K562 (cell line): ENCODE results near the gene TVP23A. TPM values are rescaled to one million over a fixed set of nuclear protein-coding genes. Genes with fewer than 3 reads are reported as not detected.

Experiments
- ATAC-seq: fragments of 200-7000 bp; cut with Tn5 transposase; 3 replicates; pipeline ENCODE4 v1.9.1; 2020; ENCODE audit warnings: moderate library complexity
- BruUV-seq: library from RNA; stranded (reverse); fragments of 400-500 nt; replicated peaks from 2 replicates; lab custom pipeline; 2021; lab: Mats Ljungman, UMichigan
- CTCF ChIA-PET: fragments of 300-600 bp; formaldehyde crosslinking; extraction: SDS; loops from one replicate; lab custom pipeline; 2021; ENCODE audit warnings: low intra/inter-chr PET ratio; lab: Yijun Ruan, JAX
- POLR2A ChIA-PET: fragments of 300-600, 350-650 bp; sonication (Branson Sonifier 250); formaldehyde crosslinking; extraction: SDS; loops from one replicate; lab custom pipeline; 2021; ENCODE audit warnings: antibody characterized with exemption, inconsistent platforms; lab: Yijun Ruan, JAX
- DNase-seq, 4 experiments: peaks; one replicate each; pipeline versions ENCODE4 v3.0.0 to v3.0.0-alpha.2; 2011 to 2018; ENCODE audit warnings: low spot score in 3 of 4, mixed read lengths in 3 of 4; ENCODE audit errors: extremely low read depth in 1 of 4
- FAIRE-seq: peaks from 2 replicates; lab custom pipeline; 2011; peaks lifted over from hg19 to GRCh38; lab: Jason Lieb, UNC
- H2AFZ ChIP-seq: 2 replicates; pipeline ENCODE4 v1.6.0; 2011; ENCODE audit warnings: low read depth, low read length, control low read depth, inconsistent platforms
- H3K27ac ChIP-seq: fragments of 200-600 bp; 3 replicates; pipeline ENCODE4 v1.8.0; 2011; ENCODE audit warnings: low read depth, mild to moderate bottlenecking, control low read depth, inconsistent platforms, low read length, moderate library complexity, mixed read lengths; ENCODE audit errors: extremely low read depth
- H3K27me3 ChIP-seq, 2 experiments: fragments of 300-600 bp in 1 of 2; 2 replicates in 1 of 2; 3 replicates in 1 of 2; pipeline versions ENCODE4 v1.6.0 to v1.8.0; 2011; ENCODE audit warnings: inconsistent platforms in 2 of 2, low read length in 2 of 2, mild to moderate bottlenecking in 1 of 2, mixed read lengths in 1 of 2, moderate library complexity in 1 of 2; ENCODE audit not compliant: control insufficient read depth in 2 of 2, insufficient read depth in 2 of 2
- H3K36me3 ChIP-seq: fragments of 300-600 bp; 3 replicates; pipeline ENCODE4 v1.8.0; 2011; ENCODE audit warnings: mild to moderate bottlenecking, low read length, inconsistent platforms; ENCODE audit not compliant: control insufficient read depth, insufficient read depth
- H3K4me1 ChIP-seq, 2 experiments: fragments of 200-600 bp in 1 of 2; replicated peaks in 1 of 2; 2 replicates in 1 of 2; 3 replicates in 1 of 2; pipeline versions ENCODE4 v1.5.1 to v1.8.0; 2011; ENCODE audit warnings: inconsistent platforms in 2 of 2, low read length in 2 of 2, mild to moderate bottlenecking in 1 of 2, mixed read lengths in 1 of 2, moderate library complexity in 1 of 2; ENCODE audit not compliant: control insufficient read depth in 2 of 2, insufficient read depth in 2 of 2
- H3K4me2 ChIP-seq: 2 replicates; pipeline ENCODE4 v1.6.1; 2011; ENCODE audit warnings: low read length, control low read depth, inconsistent platforms, mixed read lengths; ENCODE audit not compliant: insufficient read depth
- H3K4me3 ChIP-seq: fragments of 200-600 bp; sonication (generic), shearing (Covaris generic); 2 replicates; pipeline ENCODE4 v1.5.1; 2016; ENCODE audit warnings: control low read depth, inconsistent platforms
- H3K79me2 ChIP-seq: fragments of 200-600 bp; 3 replicates; pipeline ENCODE4 v1.8.0; 2011; ENCODE audit warnings: low read length, inconsistent platforms; ENCODE audit not compliant: control insufficient read depth, insufficient read depth
- H3K9ac ChIP-seq, 2 experiments: 2 replicates each; pipeline versions ENCODE4 v1.6.0 to v1.6.1; 2011; ENCODE audit warnings: low read depth in 2 of 2, low read length in 2 of 2, control low read depth in 1 of 2, inconsistent platforms in 1 of 2, mild to moderate bottlenecking in 1 of 2, mixed read lengths in 1 of 2; ENCODE audit not compliant: insufficient read depth in 1 of 2
- H3K9me1 ChIP-seq: one replicate; pipeline ENCODE4 v1.6.0; 2011; ENCODE audit warnings: inconsistent platforms, mild to moderate bottlenecking, low read length, moderate library complexity; ENCODE audit not compliant: control insufficient read depth, insufficient read depth
- H3K9me3 ChIP-seq: replicated peaks from 2 replicates; pipeline ENCODE4 v1.5.1; 2011; ENCODE audit warnings: low read depth, low read length, inconsistent platforms; ENCODE audit not compliant: control insufficient read depth, insufficient read depth
- H4K20me1 ChIP-seq: replicated peaks from 2 replicates; pipeline ENCODE4 v1.6.1; 2011; ENCODE audit warnings: low read length, inconsistent platforms, mixed read lengths; ENCODE audit not compliant: control insufficient read depth, insufficient read depth
- ASH1L ChIP-seq: fragments of 450-650 bp; IDR thresholded peaks from 2 replicates; pipeline ENCODE4 v1.6.1; 2018; ENCODE audit warnings: borderline replicate concordance, mild to moderate bottlenecking, low read depth; ENCODE audit not compliant: partially characterized antibody
- ETV6 ChIP-seq, 3 experiments: fragments of 150-350 bp in 1 of 3; sonication (generic) in 1 of 3; formaldehyde crosslinking in 1 of 3; IDR thresholded peaks; 2 replicates each; pipeline versions ENCODE4 v1.6.1 to v1.8.0; 2014 to 2022; ENCODE audit warnings: borderline replicate concordance in 2 of 3, low read depth in 2 of 3, antibody characterized with exemption in 1 of 3, low read length in 1 of 3, mild to moderate bottlenecking in 1 of 3, missing genetic modification reagents in 1 of 3
- FOXK1 ChIP-seq: sonication (generic); formaldehyde crosslinking; IDR thresholded peaks from 2 replicates; pipeline ENCODE4 v1.8.0; 2022; ENCODE audit warnings: missing genetic modification reagents, mild to moderate bottlenecking, borderline replicate concordance
- HDGF ChIP-seq: fragments of 450-650 bp; IDR thresholded peaks from 2 replicates; pipeline ENCODE4 v1.6.1; 2016
- HEY1 ChIP-seq: fragments of 250-450 bp; sonication (Bioruptor Pico); IDR thresholded peaks from 2 replicates; pipeline ENCODE4 v1.5.0; 2020; ENCODE audit warnings: mild to moderate bottlenecking, moderate library complexity, borderline replicate concordance
- NCOA4 ChIP-seq: fragments of 450-650 bp; IDR thresholded peaks from 2 replicates; pipeline ENCODE4 v1.6.1; 2018; ENCODE audit warnings: mild to moderate bottlenecking; ENCODE audit not compliant: partially characterized antibody
- NCOR1 ChIP-seq: fragments of 450-650 bp; IDR thresholded peaks from 2 replicates; pipeline ENCODE4 v1.6.1; 2016; ENCODE audit warnings: mild to moderate bottlenecking, moderate library complexity
- SMARCA5 ChIP-seq: fragments of 450-650 bp; IDR thresholded peaks from 2 replicates; pipeline ENCODE4 v1.6.1; 2016
- SRSF1 ChIP-seq: fragments of 200-400 bp; formaldehyde crosslinking; IDR thresholded peaks from 2 replicates; pipeline ENCODE4 v1.6.1; 2017; ENCODE audit warnings: mild to moderate bottlenecking, low read depth, low read length, moderate library complexity
- ZC3H8 ChIP-seq: fragments of 450-650 bp; IDR thresholded peaks from 2 replicates; pipeline ENCODE4 v1.6.1; 2017
- ZNF133 ChIP-seq: fragments of 250-450 bp; sonication (Bioruptor Pico); IDR thresholded peaks from 2 replicates; pipeline ENCODE4 v1.4.0; 2020; ENCODE audit warnings: mild to moderate bottlenecking
- ZZZ3 ChIP-seq: fragments of 450-650 bp; IDR thresholded peaks from 2 replicates; pipeline ENCODE4 v1.6.1; 2016; ENCODE audit warnings: antibody characterized with exemption, mild to moderate bottlenecking, moderate library complexity
- WGBS: fragments of 100-300 bp; shearing (Covaris generic); methylation state at CpG from one replicate; pipeline ENCODE4 v1.1.6; 2016; ENCODE audit warnings: low coverage, mixed read lengths; ENCODE audit not compliant: insufficient coverage; ENCODE audit errors: missing lambda C conversion rate; 5-methylcytosine and 5-hydroxymethylcytosine counted together
- in situ Hi-C: fragments of 300-500 bp; cut with MboI; formaldehyde crosslinking; loops from 4 replicates; pipeline ENCODE4 v1.15.0; 2018; ENCODE audit warnings: inconsistent platforms, mixed read lengths
- intact Hi-C: fragments of 100-400 bp; cut with micrococcal nuclease; formaldehyde crosslinking; loops from 2 replicates; pipeline ENCODE4 v1.14.2; 2022
- polyA plus RNA-seq, 8 experiments: library from polyadenylated mRNA; depleted of rRNA in 4 of 8; stranded (reverse) in 5 of 8; unstranded in 3 of 8; fragments of >200 nt; fragmentation: Nextera tagmentation in 2 of 8; fragmentation: Illumina TruSeq in 1 of 8; extraction: Ambion mirVana in 2 of 8; extraction: Trizol in 1 of 8; gene quantifications; 2 replicates each; pipeline versions ENCODE4 v1.2.1 to v1.2.3, GENCODE V29; 2011 to 2014; ENCODE audit warnings: inconsistent platforms in 1 of 8, missing spikeins in 1 of 8
- total RNA-seq, 7 experiments: library from RNA; depleted of rRNA in 6 of 7; stranded (reverse); fragments of >200 nt in 6 of 7; fragmentation: Illumina TruSeq in 2 of 7; extraction: Trizol in 2 of 7; gene quantifications; 2 replicates each; pipeline versions ENCODE4 v1.2.1 to v1.2.3, GENCODE V29; 2011 to 2021; ENCODE audit warnings: low replicate concordance in 1 of 7
- TF ChIP-seq, protein P1 (sequence below): fragments of 250-450 bp; sonication (Bioruptor Pico); IDR thresholded peaks from 2 replicates; pipeline ENCODE4 v1.8.0; 2021; ENCODE audit warnings: moderate library complexity, mild to moderate bottlenecking, inconsistent platforms
- TF ChIP-seq, protein P2 (sequence below): fragments of 450-650 bp; formaldehyde crosslinking; IDR thresholded peaks from 2 replicates; pipeline ENCODE4 v1.4.0; 2022; ENCODE audit warnings: missing genetic modification characterization
- TF ChIP-seq, protein P3 (sequence below): fragments of 250-450 bp; sonication (Bioruptor Pico); IDR thresholded peaks from 2 replicates; pipeline ENCODE4 v1.5.0; 2021; ENCODE audit warnings: mild to moderate bottlenecking, borderline replicate concordance

TVP23A gene
- total and polyA plus RNA-seq, 9 of the 15 experiments (the other 6 are each of a cell fraction or from before 2014, with no cell fraction given) = 0.04 to 0.77 (median 0.10) TPM; not detected in 3

DNA sequence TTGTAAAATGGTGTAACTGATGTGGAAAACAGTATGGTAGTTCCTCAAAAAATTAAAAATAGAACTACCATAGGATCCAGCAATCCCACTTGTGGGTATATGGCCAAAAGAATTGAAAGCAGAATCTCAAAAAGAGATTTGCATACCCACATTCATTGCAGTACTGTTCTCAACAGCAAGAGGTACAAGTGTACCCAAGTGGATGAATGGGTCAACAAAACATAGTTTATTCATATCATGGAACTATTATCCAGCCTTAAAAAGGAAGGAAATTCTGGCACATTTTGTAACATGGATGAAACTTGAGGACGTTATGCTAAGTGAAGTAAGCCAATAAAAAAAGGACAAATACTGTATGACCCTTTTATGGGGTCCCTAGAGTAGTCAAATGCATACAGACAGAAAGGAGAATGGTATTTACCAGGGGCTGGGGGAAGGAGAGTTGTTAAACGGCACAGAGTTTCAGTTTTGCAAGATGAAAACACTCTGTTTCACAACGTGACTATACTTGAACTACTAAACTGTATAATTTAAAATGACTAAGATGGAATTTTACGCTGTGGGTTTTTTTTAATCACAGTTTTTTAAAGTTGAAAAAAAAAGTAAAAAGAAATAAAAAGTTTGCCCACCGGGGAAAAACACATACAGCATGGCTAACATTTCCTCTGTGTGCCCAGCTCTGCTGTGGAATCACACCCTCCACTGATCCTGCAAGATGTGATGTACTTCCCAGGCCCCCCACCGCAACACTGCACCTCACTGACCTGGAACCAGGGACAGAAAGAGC, 6.1 kb downstream of the TVP23A start (continued):
- TF ChIP-seq, protein P1, sequence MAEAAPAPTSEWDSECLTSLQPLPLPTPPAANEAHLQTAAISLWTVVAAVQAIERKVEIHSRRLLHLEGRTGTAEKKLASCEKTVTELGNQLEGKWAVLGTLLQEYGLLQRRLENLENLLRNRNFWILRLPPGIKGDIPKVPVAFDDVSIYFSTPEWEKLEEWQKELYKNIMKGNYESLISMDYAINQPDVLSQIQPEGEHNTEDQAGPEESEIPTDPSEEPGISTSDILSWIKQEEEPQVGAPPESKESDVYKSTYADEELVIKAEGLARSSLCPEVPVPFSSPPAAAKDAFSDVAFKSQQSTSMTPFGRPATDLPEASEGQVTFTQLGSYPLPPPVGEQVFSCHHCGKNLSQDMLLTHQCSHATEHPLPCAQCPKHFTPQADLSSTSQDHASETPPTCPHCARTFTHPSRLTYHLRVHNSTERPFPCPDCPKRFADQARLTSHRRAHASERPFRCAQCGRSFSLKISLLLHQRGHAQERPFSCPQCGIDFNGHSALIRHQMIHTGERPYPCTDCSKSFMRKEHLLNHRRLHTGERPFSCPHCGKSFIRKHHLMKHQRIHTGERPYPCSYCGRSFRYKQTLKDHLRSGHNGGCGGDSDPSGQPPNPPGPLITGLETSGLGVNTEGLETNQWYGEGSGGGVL (CRISPR knock-in tag) = no peak
- TF ChIP-seq FOXK1 (CRISPR knock-in tag) = no peak
- TF ChIP-seq, all 486 proteins: peak for 0

DNA sequence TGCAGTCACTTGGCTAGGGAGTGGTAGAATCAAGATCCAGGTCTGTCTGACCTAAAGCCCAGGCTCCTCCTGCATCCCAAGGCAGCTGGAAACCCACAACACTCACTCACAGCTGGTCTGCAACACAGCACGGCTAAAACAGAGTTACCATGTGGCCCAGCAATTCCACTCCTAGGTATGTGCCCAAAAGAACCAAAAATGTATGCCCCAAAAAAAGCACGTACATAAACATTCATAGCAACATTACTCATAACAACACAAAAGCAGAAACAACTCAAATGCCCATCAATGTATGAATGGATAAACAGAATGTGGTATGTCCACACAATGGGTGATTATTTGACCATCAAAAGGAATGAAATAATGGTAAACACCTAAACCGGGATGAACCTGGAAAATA, 8.9 kb downstream of the TVP23A start:
- CTCF ChIA-PET = no interaction called here
- no peak for DNase-seq
- in situ Hi-C loops = no loop called here
- Histone ChIP-seq H2AFZ (no peak overlapping the region), H3K4me2 (no peak overlapping the region), H3K4me3 (no peak overlapping the region), H3K36me3 (no peaks in the 10 kb centered on the region), H3K27ac (no peak overlapping the region), H4K20me1 (no peaks in the 10 kb centered on the region), H3K9me1 (no peaks in the 10 kb centered on the region), H3K79me2 (no peaks in the 10 kb centered on the region), H3K9me3 (no peaks in the 10 kb centered on the region), H3K9ac (no peak overlapping the region), H3K4me1 (no peaks in the 10 kb centered on the region), H3K27me3 (peaks cover 5 to 52% of the 10 kb centered on the region in 2 experiments; a peak in 3 of 5 replicates)
- WGBS = 5% methylated on average over 3 of the region's 3 CpGs
- no peak for FAIRE-seq
- ATAC-seq = no peak
- intact Hi-C loops = no loop called here
- no TSS peak for BruUV-seq
- POLR2A ChIA-PET = interaction anchor here (0.7 kb wide), 2 partner anchors 10 to 485 kb away, joined by 3 read pairs; no protein-coding TSS in a partner anchor
- TF ChIP-seq, protein P2, sequence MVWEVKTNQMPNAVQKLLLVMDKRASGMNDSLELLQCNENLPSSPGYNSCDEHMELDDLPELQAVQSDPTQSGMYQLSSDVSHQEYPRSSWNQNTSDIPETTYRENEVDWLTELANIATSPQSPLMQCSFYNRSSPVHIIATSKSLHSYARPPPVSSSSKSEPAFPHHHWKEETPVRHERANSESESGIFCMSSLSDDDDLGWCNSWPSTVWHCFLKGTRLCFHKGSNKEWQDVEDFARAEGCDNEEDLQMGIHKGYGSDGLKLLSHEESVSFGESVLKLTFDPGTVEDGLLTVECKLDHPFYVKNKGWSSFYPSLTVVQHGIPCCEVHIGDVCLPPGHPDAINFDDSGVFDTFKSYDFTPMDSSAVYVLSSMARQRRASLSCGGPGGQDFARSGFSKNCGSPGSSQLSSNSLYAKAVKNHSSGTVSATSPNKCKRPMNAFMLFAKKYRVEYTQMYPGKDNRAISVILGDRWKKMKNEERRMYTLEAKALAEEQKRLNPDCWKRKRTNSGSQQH (CRISPR knock-in tag) = no peak
- no peak for TF ChIP-seq ETV6 (IDR thresholded peaks at IDR 0.05; ENCODE audit: borderline replicate concordance in 1 of 2, low read depth in 2 of 2, low read length in 1 of 2)
- TF ChIP-seq ETV6 (CRISPR knock-in tag; IDR thresholded peaks at IDR 0.05; ENCODE audit: borderline replicate concordance) = no peak
- no peak for TF ChIP-seq ZZZ3
- TF ChIP-seq, protein P3, sequence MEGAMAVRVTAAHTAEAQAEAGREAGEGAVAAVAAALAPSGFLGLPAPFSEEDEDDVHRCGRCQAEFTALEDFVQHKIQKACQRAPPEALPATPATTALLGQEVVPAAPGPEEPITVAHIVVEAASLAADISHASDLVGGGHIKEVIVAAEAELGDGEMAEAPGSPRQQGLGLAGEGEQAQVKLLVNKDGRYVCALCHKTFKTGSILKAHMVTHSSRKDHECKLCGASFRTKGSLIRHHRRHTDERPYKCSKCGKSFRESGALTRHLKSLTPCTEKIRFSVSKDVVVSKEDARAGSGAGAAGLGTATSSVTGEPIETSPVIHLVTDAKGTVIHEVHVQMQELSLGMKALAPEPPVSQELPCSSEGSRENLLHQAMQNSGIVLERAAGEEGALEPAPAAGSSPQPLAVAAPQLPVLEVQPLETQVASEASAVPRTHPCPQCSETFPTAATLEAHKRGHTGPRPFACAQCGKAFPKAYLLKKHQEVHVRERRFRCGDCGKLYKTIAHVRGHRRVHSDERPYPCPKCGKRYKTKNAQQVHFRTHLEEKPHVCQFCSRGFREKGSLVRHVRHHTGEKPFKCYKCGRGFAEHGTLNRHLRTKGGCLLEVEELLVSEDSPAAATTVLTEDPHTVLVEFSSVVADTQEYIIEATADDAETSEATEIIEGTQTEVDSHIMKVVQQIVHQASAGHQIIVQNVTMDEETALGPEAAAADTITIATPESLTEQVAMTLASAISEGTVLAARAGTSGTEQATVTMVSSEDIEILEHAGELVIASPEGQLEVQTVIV (CRISPR knock-in tag) = no peak
- TF ChIP-seq ASH1L = no peak
- no peak for TF ChIP-seq SRSF1
- TF ChIP-seq NCOR1 = no peak
- TF ChIP-seq NCOA4 = no peak
- TF ChIP-seq ZNF133 (CRISPR knock-in tag) = no peak
- TF ChIP-seq SMARCA5 = no peak
- no peak for TF ChIP-seq HEY1 (CRISPR knock-in tag)
- TF ChIP-seq HDGF = no peak
- no peak for TF ChIP-seq ZC3H8
